Adrenal gland (tissue), 12 donors: ENCODE results near the gene FBXL7. TPM values are rescaled to one million over a fixed set of nuclear protein-coding genes. Genes with fewer than 3 reads are reported as not detected.

Source experiments
- DNase-seq, 7 donors: peaks; one replicate each; pipeline ENCODE4 v3.0.0-alpha.2; 2019 to 2020
- H3K27ac ChIP-seq, 5 donors: fragments of 200-600 bp; sonication (generic) in 4 of 5; 1 replicate in 3 of 5; 2 replicates in 2 of 5; pipeline versions ENCODE4 v1.5.1 to v1.8.0; 2016 to 2020; ENCODE audit warnings: mild to moderate bottlenecking in 1 of 5
- H3K27me3 ChIP-seq: fragments of 200-600 bp; 2 replicates; pipeline ENCODE4 v1.8.0; 2021
- H3K36me3 ChIP-seq, 2 donors: fragments of 200-600 bp; replicated peaks in 1 of 2; 1 replicate in 1 of 2; 2 replicates in 1 of 2; pipeline versions ENCODE4 v1.5.1 to v1.8.0; 2018 to 2022
- H3K4me1 ChIP-seq, 2 donors: fragments of 200-600 bp; replicated peaks in 1 of 2; 1 replicate in 1 of 2; 2 replicates in 1 of 2; pipeline versions ENCODE4 v1.5.1 to v1.8.0; 2018 to 2021
- H3K4me3 ChIP-seq, 4 donors: fragments of 200-600 bp; sonication (generic) in 3 of 4; one replicate each; pipeline ENCODE4 v1.5.1; 2016 to 2018
- H3K9me3 ChIP-seq, 3 donors: fragments of 200-600 bp; sonication (generic) in 1 of 3; replicated peaks in 1 of 3; 1 replicate in 2 of 3; 2 replicates in 1 of 3; pipeline versions ENCODE4 v1.5.1 to v1.8.0; 2016 to 2021
- CTCF ChIP-seq, 6 experiments: fragments of 450-650 bp in 4 of 6; fragments of 200-600 bp in 2 of 6; sonication (generic) in 1 of 6; IDR thresholded peaks; 1 replicate in 5 of 6; 2 replicates in 1 of 6; pipeline versions ENCODE4 v1.5.1 to v1.8.0; 2016 to 2021; ENCODE audit warnings: antibody characterized with exemption in 6 of 6, mild to moderate bottlenecking in 2 of 6, moderate library complexity in 1 of 6
- POLR2A ChIP-seq, 2 donors: fragments of 450-650 bp; IDR thresholded peaks; one replicate each; pipeline ENCODE4 v1.6.1; 2017; ENCODE audit warnings: antibody characterized with exemption in 2 of 2, mild to moderate bottlenecking in 2 of 2, moderate library complexity in 1 of 2
- WGBS, 4 donors: extraction: QIAGEN DNeasy Blood & Tissue Kit in 2 of 4; methylation state at CpG; one replicate each; pipeline versions ENCODE4 v1.1.5 to v1.1.7; 2013 to 2017; 5-methylcytosine and 5-hydroxymethylcytosine counted together
- intact Hi-C, 2 donors: fragments of 100-400 bp; cut with DNase I; formaldehyde crosslinking; loops; one replicate each; pipeline versions ENCODE4 v1.14.1 to v1.15.0; 2022 to 2023
- polyA plus RNA-seq, 3 donors: library from polyadenylated mRNA; stranded (reverse); fragments of 200-250 nt in 2 of 3; fragments of 350-450 nt in 1 of 3; fragmentation: Illumina TruSeq in 1 of 3; extraction: RNeasy Lipid Tissue Mini Kit (QIAGEN cat#74804) in 1 of 3; gene quantifications; one replicate each; pipeline ENCODE4 v1.2.3, GENCODE V29; 2013 to 2014
- total RNA-seq, 9 donors: library from RNA; depleted of rRNA in 4 of 9; stranded (reverse); fragments of >200 nt in 4 of 9; fragments of 120-200 nt in 1 of 9; fragmentation: NEBNext Ultra II Directional in 1 of 9; extraction: Animal tissue kit (Norgen Biotek cat#: 25700) in 1 of 9; gene quantifications; one replicate each; pipeline versions ENCODE4 v1.1.0 to v1.2.4, GENCODE V29; 2013 to 2023
- donor health status: healthy with polysubstance abuse.
- donor health status: Bipolar disorder and iron deficiency.
- donor health status: DM: yes; HTN: yes; CAD: no.
- donor health status: DM: no; HTN: no; CAD: no.
- donor health status: DM: no; HTN: no; CAD: no.
- donor health status: DM: yes; HTN: yes; CAD: no.

FBXL7 gene
- total and polyA plus RNA-seq, 12 donors: 22.6 to 59.1 (median 34.0) TPM

GRCh38 chr5:15601274-15601673, 101.3 kb downstream of the FBXL7 start:
- no peak for DNase-seq
- TF ChIP-seq CTCF (IDR thresholded peaks at IDR 0.05) (no peak), POLR2A (IDR thresholded peaks at IDR 0.05) (no peak)
- Histone ChIP-seq H3K4me3 (no peak overlapping the region), H3K4me1 (peaks cover 0 to under 1% of the 10 kb centered on the region in 2 donors), H3K27ac (no peak overlapping the region), H3K36me3 (no peaks in the 10 kb centered on the region), H3K27me3 (no peaks in the 10 kb centered on the region), H3K9me3 (no peaks in the 10 kb centered on the region)
- 85 to 92% (median 92%) methylated on average over 4 of the region's 4 CpGs for WGBS, 4 donors
- intact Hi-C loops: no loop called here

- TF ChIP-seq POLR2A (IDR thresholded peaks at IDR 0.05): no peak
- TF ChIP-seq CTCF (IDR thresholded peaks at IDR 0.05): no peak
- no peak overlapping the region for H3K27ac ChIP-seq
- no peaks in the 10 kb centered on the region for H3K27me3 ChIP-seq
- WGBS, 4 donors: 69 to 92% (median 79%) methylated on average over 2 of the region's 2 CpGs
- no peak for DNase-seq
- no peak overlapping the region for H3K4me3 ChIP-seq
- H3K9me3 ChIP-seq: no peaks in the 10 kb centered on the region
- no peaks in the 10 kb centered on the region for H3K36me3 ChIP-seq
- intact Hi-C loops: no loop called here
- peaks cover 0 to 6% of the 10 kb centered on the region in 2 donors for H3K4me1 ChIP-seq
These were observed 101.9 kb downstream of the FBXL7 start for GRCh38 chr5:15601853-15602252.

GRCh38 chr5:15604986-15605385, 105.0 kb downstream of the FBXL7 start:
- intact Hi-C loops: no loop called here
- Histone ChIP-seq H3K4me3 (no peak overlapping the region), H3K27me3 (no peaks in the 10 kb centered on the region), H3K4me1 (peaks cover 0 to 11% of the 10 kb centered on the region in 2 donors), H3K36me3 (no peaks in the 10 kb centered on the region), H3K27ac (no peak overlapping the region), H3K9me3 (no peaks in the 10 kb centered on the region)
- TF ChIP-seq POLR2A (IDR thresholded peaks at IDR 0.05) (no peak), CTCF (IDR thresholded peaks at IDR 0.05) (no peak)
- no peak for DNase-seq
- 86 to 95% (median 91%) methylated on average over 1 to 2 of the region's 2 CpGs for WGBS, 4 donors

GRCh38 chr5:15606197-15606596, 106.2 kb downstream of the FBXL7 start:
- Histone ChIP-seq H3K4me1 (peaks cover 0 to 11% of the 10 kb centered on the region in 2 donors), H3K27me3 (no peaks in the 10 kb centered on the region), H3K36me3 (no peaks in the 10 kb centered on the region), H3K4me3 (no peak overlapping the region), H3K27ac (no peak overlapping the region), H3K9me3 (no peaks in the 10 kb centered on the region)
- WGBS, 4 donors: 87 to 92% (median 90%) methylated on average over 8 of the region's 8 CpGs
- no peak for DNase-seq
- TF ChIP-seq CTCF (IDR thresholded peaks at IDR 0.05) (no peak), POLR2A (IDR thresholded peaks at IDR 0.05) (no peak)
- intact Hi-C loops: no loop called here
